MCF 10A (cell line): Measurements from ENCODE around the gene DNER. TPM values are rescaled to one million over a fixed set of nuclear protein-coding genes. Genes with fewer than 3 reads are reported as not detected.

Source experiments
- BruUV-seq: library from RNA; stranded (reverse); fragments of 400-500 nt; replicated peaks from 2 replicates; lab custom pipeline; 2021; lab: Mats Ljungman, UMichigan
- CTCF ChIA-PET: fragments of 300-600 bp; sonication (Branson Sonifier 250); formaldehyde crosslinking; extraction: SDS; loops from one replicate; lab custom pipeline; 2021; ENCODE audit warnings: antibody characterized with exemption, inconsistent platforms; lab: Yijun Ruan, JAX
- POLR2A ChIA-PET: fragments of 300-600, 350-650 bp; sonication (Branson Sonifier 250); formaldehyde crosslinking; extraction: SDS; loops from one replicate; lab custom pipeline; 2020; ENCODE audit warnings: antibody characterized with exemption, inconsistent platforms; lab: Yijun Ruan, JAX
- DNase-seq: peaks from one replicate; pipeline ENCODE4 v3.0.0-alpha.2; 2018; ENCODE audit not compliant: unreplicated experiment
- H3K27ac Mint-ChIP-seq: one replicate; pipeline ENCODE4 v1.8.0; 2022; ENCODE audit warnings: mild to moderate bottlenecking, low read depth, mixed read lengths; ENCODE audit not compliant: unreplicated experiment
- H3K27me3 Mint-ChIP-seq: one replicate; pipeline ENCODE4 v1.8.0; 2022; ENCODE audit warnings: mixed read lengths; ENCODE audit not compliant: insufficient read depth, unreplicated experiment
- H3K36me3 Mint-ChIP-seq: one replicate; pipeline ENCODE4 v1.8.0; 2022; ENCODE audit warnings: mild to moderate bottlenecking, moderate library complexity, mixed read lengths; ENCODE audit not compliant: insufficient read depth, unreplicated experiment
- H3K4me1 Mint-ChIP-seq: one replicate; pipeline ENCODE4 v1.8.0; 2022; ENCODE audit warnings: mixed read lengths; ENCODE audit not compliant: insufficient read depth, unreplicated experiment
- H3K4me3 Mint-ChIP-seq: one replicate; pipeline ENCODE4 v1.8.0; 2022; ENCODE audit warnings: mild to moderate bottlenecking, moderate library complexity, mixed read lengths; ENCODE audit not compliant: unreplicated experiment
- H3K9me3 Mint-ChIP-seq: one replicate; pipeline ENCODE4 v1.8.0; 2022; ENCODE audit warnings: mixed read lengths; ENCODE audit not compliant: unreplicated experiment
- intact Hi-C: fragments of 100-400 bp; cut with micrococcal nuclease; formaldehyde crosslinking; loops from 2 replicates; pipeline ENCODE4 v1.14.1; 2022
- total RNA-seq: library from RNA; stranded (reverse); gene quantifications from 2 replicates; pipeline ENCODE4 v1.2.3, GENCODE V29; 2022
- TF ChIP-seq, protein P1 (sequence below): fragments of 200-600 bp; IDR thresholded peaks from one replicate; pipeline ENCODE4 v1.8.0; 2022; ENCODE audit warnings: antibody characterized with exemption, mild to moderate bottlenecking; ENCODE audit not compliant: unreplicated experiment

Gene DNER
- total RNA-seq, 1 experiment from 2014 or later = 49.2 TPM

- H3K27me3 Mint-ChIP-seq = no peaks in the 10 kb centered on the region
- DNase-seq = peak; percentile 22
- ChIA-PET CTCF (interaction anchor here (0.6 to 1.1 kb wide), 2 partner anchors 17 to 399 kb away, joined by 3 read pairs; no protein-coding TSS in a partner anchor), POLR2A (interaction anchor here (0.6 to 1.2 kb wide), 4 partner anchors 13 to 185 kb away, joined by 3 to 5 read pairs (median 4); no protein-coding TSS in a partner anchor)
- H3K4me1 Mint-ChIP-seq = peaks cover 21% of the 10 kb centered on the region
- BruUV-seq = no TSS peak
- no peak overlapping the region for H3K27ac Mint-ChIP-seq
- no peak overlapping the region for H3K4me3 Mint-ChIP-seq
- H3K9me3 Mint-ChIP-seq = peaks cover 11% of the 10 kb centered on the region
- peaks cover 39% of the 10 kb centered on the region for H3K36me3 Mint-ChIP-seq
- TF ChIP-seq, protein P1, sequence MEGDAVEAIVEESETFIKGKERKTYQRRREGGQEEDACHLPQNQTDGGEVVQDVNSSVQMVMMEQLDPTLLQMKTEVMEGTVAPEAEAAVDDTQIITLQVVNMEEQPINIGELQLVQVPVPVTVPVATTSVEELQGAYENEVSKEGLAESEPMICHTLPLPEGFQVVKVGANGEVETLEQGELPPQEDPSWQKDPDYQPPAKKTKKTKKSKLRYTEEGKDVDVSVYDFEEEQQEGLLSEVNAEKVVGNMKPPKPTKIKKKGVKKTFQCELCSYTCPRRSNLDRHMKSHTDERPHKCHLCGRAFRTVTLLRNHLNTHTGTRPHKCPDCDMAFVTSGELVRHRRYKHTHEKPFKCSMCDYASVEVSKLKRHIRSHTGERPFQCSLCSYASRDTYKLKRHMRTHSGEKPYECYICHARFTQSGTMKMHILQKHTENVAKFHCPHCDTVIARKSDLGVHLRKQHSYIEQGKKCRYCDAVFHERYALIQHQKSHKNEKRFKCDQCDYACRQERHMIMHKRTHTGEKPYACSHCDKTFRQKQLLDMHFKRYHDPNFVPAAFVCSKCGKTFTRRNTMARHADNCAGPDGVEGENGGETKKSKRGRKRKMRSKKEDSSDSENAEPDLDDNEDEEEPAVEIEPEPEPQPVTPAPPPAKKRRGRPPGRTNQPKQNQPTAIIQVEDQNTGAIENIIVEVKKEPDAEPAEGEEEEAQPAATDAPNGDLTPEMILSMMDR = no peak
- intact Hi-C loops = no loop called here
Measured at GRCh38 chr2:229401171-229401865, 313.0 kb downstream of the DNER start.

DNA sequence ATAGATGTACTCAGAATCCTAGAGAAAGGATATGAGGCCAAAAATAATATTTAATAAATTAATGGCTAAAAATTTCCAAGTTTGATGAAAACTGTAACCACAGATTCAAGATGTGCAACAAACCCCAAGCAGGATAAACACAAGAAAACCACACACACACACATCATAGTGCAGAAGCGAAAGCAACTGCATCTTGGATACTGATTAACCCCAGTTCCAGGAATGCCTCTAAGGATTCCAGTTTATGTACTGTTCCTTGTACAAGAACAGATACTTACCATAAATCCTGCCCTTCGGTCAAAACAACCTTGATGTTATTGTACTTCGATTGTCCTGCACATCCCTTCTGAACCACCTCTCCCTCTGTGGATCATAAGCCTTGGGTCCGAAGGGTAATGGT is 320.4 kb downstream of the DNER start:
- intact Hi-C loops = no loop called here
- Mint-ChIP-seq H3K27ac (no peak overlapping the region), H3K4me1 (no peaks in the 10 kb centered on the region), H3K9me3 (no peaks in the 10 kb centered on the region), H3K36me3 (peaks cover 48% of the 10 kb centered on the region), H3K27me3 (no peaks in the 10 kb centered on the region), H3K4me3 (no peak overlapping the region)
- ChIA-PET POLR2A (no interaction called here), CTCF (interaction anchor here (0.6 kb wide), 1 partner anchor 719 kb away, joined by 3 read pairs; no protein-coding TSS in a partner anchor)
- TF ChIP-seq, protein P1 = no peak
- DNase-seq = no peak
- no TSS peak for BruUV-seq

DNA sequence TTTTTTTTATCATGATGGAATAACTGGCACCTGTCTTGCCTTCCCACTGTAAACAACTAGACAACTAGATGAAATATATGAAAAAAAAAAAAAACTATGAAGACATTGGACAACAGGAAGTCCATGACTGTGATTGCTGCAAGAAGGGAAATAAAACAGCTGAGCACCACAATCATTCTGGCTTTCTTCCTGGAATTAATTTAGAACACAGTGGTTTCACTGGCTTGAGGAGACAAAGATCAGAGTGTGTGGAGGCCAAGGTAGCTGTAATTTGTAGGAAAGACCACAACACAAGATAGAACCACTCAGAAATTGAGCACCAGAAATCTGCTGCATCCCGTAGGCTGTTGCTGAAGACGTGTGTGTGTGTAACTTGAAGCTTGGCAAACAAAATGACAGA is 322.2 kb downstream of the DNER start:
- ChIA-PET CTCF (interaction anchor here (0.6 to 0.7 kb wide), 2 partner anchors 52 to 91 kb away, joined by 4 read pairs; no protein-coding TSS in a partner anchor), POLR2A (interaction anchor here (1.1 kb wide), 1 partner anchor 34 kb away, joined by 3 read pairs; no protein-coding TSS in a partner anchor)
- no peaks in the 10 kb centered on the region for H3K4me1 Mint-ChIP-seq

DNA sequence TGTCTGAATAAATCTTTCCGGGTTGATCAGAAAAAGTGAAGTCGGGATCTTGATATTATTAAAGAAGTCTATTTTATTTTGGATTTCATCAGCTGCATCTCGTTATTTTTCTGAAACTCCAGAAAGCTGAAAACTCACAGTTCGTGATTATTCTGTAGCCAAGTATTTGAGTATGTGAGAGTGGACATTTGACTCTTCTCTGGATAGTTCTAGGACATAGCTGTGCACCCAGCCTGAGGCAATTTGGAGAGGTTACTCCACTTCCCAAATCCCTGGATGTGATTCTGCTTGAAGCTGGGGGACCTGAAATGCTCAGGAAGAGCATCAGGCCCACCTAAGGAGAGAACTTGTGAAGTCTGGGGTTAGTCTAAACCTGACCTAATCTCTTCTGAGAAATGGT is 325.6 kb downstream of the DNER start:
- H3K4me3 Mint-ChIP-seq = no peak overlapping the region
- no peak for DNase-seq
- no peaks in the 10 kb centered on the region for H3K4me1 Mint-ChIP-seq
- intact Hi-C loops = no loop called here
- TF ChIP-seq, protein P1 = no peak
- ChIA-PET POLR2A (interaction anchor here (1.0 to 1.4 kb wide), 2 partner anchors 13 to 17 kb away, joined by 3 to 4 read pairs; no protein-coding TSS in a partner anchor), CTCF (no interaction called here)
- no peak overlapping the region for H3K27ac Mint-ChIP-seq
- no TSS peak for BruUV-seq
- H3K9me3 Mint-ChIP-seq = peaks cover 23% of the 10 kb centered on the region
- no peaks in the 10 kb centered on the region for H3K27me3 Mint-ChIP-seq
- peaks cover 77% of the 10 kb centered on the region for H3K36me3 Mint-ChIP-seq

More for the DNA sequence above, 322.2 kb downstream of the DNER start:
- DNase-seq = no peak
- intact Hi-C loops = no loop called here
- H3K27ac Mint-ChIP-seq = peak overlapping the region; percentile 16
- H3K4me3 Mint-ChIP-seq = no peak overlapping the region
- TF ChIP-seq, protein P1 = no peak
- peaks cover 3% of the 10 kb centered on the region for H3K9me3 Mint-ChIP-seq
- BruUV-seq = no TSS peak
- no peaks in the 10 kb centered on the region for H3K27me3 Mint-ChIP-seq
- peaks cover 57% of the 10 kb centered on the region for H3K36me3 Mint-ChIP-seq
